ENCODE results near the gene ROPN1L.
"Not testable (repeated sequence)": the region's sequence is repeated elsewhere in the genome, so short reads cannot be mapped to it uniquely, and the experiment has no call there.

ROPN1L gene

GRCh38 chr5:10511741-10512640 lies 70.3 kb downstream of the ROPN1L start:
- TF ChIP-seq EZH2 (IDR thresholded peaks at IDR 0.05; ENCODE audit: borderline replicate concordance, low read depth, low read length, severe bottlenecking) (no peak), CTCF (IDR thresholded peaks at IDR 0.05; ENCODE audit: borderline replicate concordance, extremely low read depth, low read length, poor library complexity, severe bottlenecking) (no peak)
- H3K4me1 ChIP-seq (ENCODE audit: insufficient read depth, low read length), result no peaks in the 10 kb centered on the region
- H3K9me3 ChIP-seq (ENCODE audit: insufficient read depth, low read length, severe bottlenecking), result no peaks in the 10 kb centered on the region
- no peaks in the 10 kb centered on the region for H3K27me3 ChIP-seq (ENCODE audit: insufficient read depth, low read length, poor library complexity)
- H3K27ac ChIP-seq (ENCODE audit: low read length), result no peak overlapping the region
- H3K79me2 ChIP-seq (ENCODE audit: insufficient read depth, low read length), result no peaks in the 10 kb centered on the region
- no peak overlapping the region for H2AFZ ChIP-seq (ENCODE audit: low read depth, low read length)
- no peak overlapping the region for H3K9ac ChIP-seq (ENCODE audit: low read depth, low read length)
- no peak overlapping the region for H3K4me2 ChIP-seq (ENCODE audit: insufficient read depth, low read length)
- H3K36me3 ChIP-seq (ENCODE audit: insufficient read depth, low read length), result no peaks in the 10 kb centered on the region
- H3K4me3 ChIP-seq (ENCODE audit: low read depth in 1 of 2, low read length in 2 of 2), result no peak overlapping the region
- DNase-seq (no peak), ATAC-seq (ENCODE audit: insufficient read depth, low read depth) (no peak)
- H4K20me1 ChIP-seq (ENCODE audit: insufficient read depth, low read length), result no peaks in the 10 kb centered on the region

GRCh38 chr5:10513501-10514442 lies 72.1 kb downstream of the ROPN1L start:
- no peak for DNase-seq
- Histone ChIP-seq H4K20me1 (ENCODE audit: insufficient read depth, low read length) (no peaks in the 10 kb centered on the region), H3K36me3 (ENCODE audit: insufficient read depth, low read length) (no peaks in the 10 kb centered on the region), H2AFZ (ENCODE audit: low read depth, low read length) (no peak overlapping the region), H3K4me1 (ENCODE audit: insufficient read depth, low read length) (no peaks in the 10 kb centered on the region), H3K4me2 (ENCODE audit: insufficient read depth, low read length) (no peak overlapping the region), H3K4me3 (ENCODE audit: low read depth in 1 of 2, low read length in 2 of 2) (no peak overlapping the region), H3K27ac (ENCODE audit: low read length) (no peak overlapping the region), H3K79me2 (ENCODE audit: insufficient read depth, low read length) (no peaks in the 10 kb centered on the region), H3K9ac (ENCODE audit: low read depth, low read length) (no peak overlapping the region), H3K9me3 (ENCODE audit: insufficient read depth, low read length, severe bottlenecking) (no peaks in the 10 kb centered on the region), H3K27me3 (ENCODE audit: insufficient read depth, low read length, poor library complexity) (no peaks in the 10 kb centered on the region)
- TF ChIP-seq EZH2 (IDR thresholded peaks at IDR 0.05; ENCODE audit: borderline replicate concordance, low read depth, low read length, severe bottlenecking), result no peak
- TF ChIP-seq CTCF (IDR thresholded peaks at IDR 0.05; ENCODE audit: borderline replicate concordance, extremely low read depth, low read length, poor library complexity, severe bottlenecking), result no peak
- ATAC-seq (ENCODE audit: insufficient read depth, low read depth), result 0 out of 3 replicates have a peak, but pooled peaks have one; percentile 24

GRCh38 chr5:10514572-10514971 lies 72.9 kb downstream of the ROPN1L start:
- H3K27me3 ChIP-seq (ENCODE audit: insufficient read depth, low read length, poor library complexity); H3K4me2 ChIP-seq (ENCODE audit: insufficient read depth, low read length); H2AFZ ChIP-seq (ENCODE audit: low read depth, low read length); H3K4me1 ChIP-seq (ENCODE audit: insufficient read depth, low read length); H3K9ac ChIP-seq (ENCODE audit: low read depth, low read length); ATAC-seq (ENCODE audit: insufficient read depth, low read depth); H3K79me2 ChIP-seq (ENCODE audit: insufficient read depth, low read length); H4K20me1 ChIP-seq (ENCODE audit: insufficient read depth, low read length); H3K36me3 ChIP-seq (ENCODE audit: insufficient read depth, low read length); H3K27ac ChIP-seq (ENCODE audit: low read length); DNase-seq; H3K9me3 ChIP-seq (ENCODE audit: insufficient read depth, low read length, severe bottlenecking); H3K4me3 ChIP-seq (ENCODE audit: low read depth in 1 of 2, low read length in 2 of 2): not testable (repeated sequence)

Measured in DND-41 (cell line).